ENCODE measurements around the gene DEAF1.

The DEAF1 gene

DNA sequence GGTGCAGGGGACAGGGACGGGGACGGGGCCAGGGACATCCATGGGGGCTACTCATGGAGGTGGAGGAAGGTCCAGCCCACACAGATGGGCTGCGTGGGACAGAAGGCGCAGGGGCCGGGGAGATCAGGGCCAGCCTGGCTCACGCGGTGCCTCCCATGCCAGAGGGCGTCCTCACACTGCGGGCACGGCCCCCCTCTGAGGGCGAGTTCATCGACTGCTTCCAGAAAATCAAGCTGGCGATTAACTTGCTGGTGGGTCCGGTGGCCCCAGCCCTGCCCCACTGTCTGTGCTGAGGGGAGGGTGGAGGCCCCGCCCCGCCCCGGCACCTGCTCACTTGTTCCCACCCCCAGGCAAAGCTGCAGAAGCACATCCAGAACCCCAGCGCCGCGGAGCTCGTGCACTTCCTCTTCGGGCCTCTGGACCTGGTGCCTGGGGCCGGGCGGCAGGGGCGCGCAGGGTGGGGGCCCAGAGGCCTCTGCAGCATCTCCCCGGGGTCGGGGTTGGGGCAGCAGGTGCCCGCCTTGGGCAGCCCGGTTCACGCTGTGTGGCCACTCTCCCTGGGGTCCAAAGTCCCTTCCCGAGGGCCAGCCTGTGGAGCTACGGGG lies 26.8 kb upstream of the DEAF1 start:
- DNase-seq, result peak; percentile 47

GRCh38 chr11:721247-721740 lies 26.3 kb upstream of the DEAF1 start:
- no peak for DNase-seq

DNA sequence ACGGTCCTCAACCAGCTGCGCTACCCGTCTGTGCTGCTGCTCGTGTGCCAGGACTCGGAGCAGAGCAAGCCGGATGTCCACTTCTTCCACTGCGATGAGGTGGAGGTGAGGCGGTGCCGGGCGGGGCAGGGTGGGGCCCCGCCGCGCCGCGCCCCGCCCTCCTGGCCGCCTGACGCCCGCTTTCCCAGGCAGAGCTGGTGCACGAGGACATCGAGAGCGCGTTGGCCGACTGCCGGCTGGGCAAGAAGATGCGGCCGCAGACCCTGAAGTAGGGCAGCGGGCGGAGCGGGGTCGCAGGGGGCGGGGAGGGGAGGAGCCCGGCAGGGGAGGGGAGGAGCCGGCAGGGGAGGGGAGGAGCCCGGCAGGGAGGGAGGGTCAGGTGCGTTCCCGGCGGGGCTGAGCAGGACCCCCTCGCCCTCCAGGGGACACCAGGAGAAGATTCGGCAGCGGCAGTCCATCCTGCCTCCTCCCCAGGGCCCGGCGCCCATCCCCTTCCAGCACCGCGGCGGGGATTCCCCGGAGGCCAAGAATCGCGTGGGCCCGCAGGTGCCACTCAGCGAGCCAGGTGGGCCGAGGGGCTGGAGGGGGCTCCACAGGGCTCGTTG lies 25.7 kb upstream of the DEAF1 start:
- no peak for DNase-seq

GRCh38 chr11:720017-720641 lies 25.1 kb upstream of the DEAF1 start:
- DNase-seq, result no peak

- DNase-seq, result no peak
These were observed 24.4 kb upstream of the DEAF1 start for GRCh38 chr11:719214-720016.

DNA sequence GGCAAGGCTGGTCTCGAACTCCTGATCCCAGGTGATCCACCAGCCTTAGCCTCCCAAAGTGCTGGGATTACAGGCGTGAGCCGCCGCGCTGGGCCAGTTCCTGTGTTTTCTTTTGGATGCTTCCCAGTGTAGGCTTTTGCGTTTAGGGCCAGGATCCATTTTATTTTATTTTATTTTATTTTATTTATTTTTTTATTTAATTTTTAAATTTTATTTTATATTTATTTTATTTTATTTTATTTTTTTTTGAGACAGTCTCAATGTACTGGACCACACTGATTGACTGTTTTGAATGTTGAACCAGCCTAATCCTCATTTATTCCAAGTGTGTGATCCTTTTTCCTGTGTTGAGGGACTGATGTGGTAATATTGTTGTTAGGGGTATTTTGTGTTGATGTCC lies 19.4 kb upstream of the DEAF1 start:
- DNase-seq, result no peak

GRCh38 chr11:709109-709997 lies 14.3 kb upstream of the DEAF1 start:
- DNase-seq, result no peak

GRCh38 chr11:708511-708910 lies 13.5 kb upstream of the DEAF1 start:
- no peak for DNase-seq

GRCh38 chr11:707817-708420 lies 12.9 kb upstream of the DEAF1 start:
- DNase-seq, result no peak

- DNase-seq, result no peak
These were observed 12.2 kb upstream of the DEAF1 start for GRCh38 chr11:706957-707816.

- DNase-seq, result peak; percentile 43
These were observed 11.5 kb upstream of the DEAF1 start for GRCh38 chr11:706439-706956.

DNA sequence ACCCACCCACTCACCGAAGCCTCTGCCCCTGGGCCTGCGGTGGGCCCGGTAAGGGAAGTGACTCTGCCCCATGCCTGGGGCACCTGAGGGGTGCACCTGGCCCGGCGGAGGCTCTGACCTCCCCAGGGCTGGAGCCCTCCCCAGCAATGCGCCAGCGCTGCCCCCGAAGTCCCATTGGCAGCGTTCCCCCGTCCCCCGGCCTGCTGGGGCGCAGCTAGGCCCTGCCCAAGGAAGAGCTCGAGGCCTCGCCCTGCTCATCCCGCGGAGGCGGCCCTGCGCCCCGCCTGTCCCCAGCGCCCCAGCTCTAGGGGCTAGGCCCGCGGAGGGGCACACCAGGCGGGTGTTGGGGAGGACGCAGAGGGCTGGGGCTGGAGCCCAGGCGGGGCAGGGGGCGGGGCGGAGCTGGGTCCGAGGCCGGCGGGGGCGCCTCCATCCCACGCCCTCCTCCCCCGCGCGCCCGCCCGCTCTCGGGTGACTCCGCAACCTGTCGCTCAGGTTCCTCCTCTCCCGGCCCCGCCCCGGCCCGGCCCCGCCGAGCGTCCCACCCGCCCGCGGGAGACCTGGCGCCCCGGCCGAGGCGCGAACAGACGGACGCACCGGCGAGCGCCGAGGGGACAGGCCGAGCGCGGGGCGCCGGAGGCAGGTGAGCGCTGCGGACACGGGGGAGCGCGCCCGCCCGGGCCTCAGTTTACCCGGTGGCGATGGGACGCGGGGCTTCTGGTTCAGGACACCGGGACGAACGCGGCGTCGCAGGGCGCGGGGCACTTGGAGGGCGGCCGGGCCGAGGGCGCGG lies 10.8 kb upstream of the DEAF1 start, which contains the start of gene EPS8L2:
Gene EPS8L2 (plus strand): TSS at position 586 of the 793 bp plus-strand sequence. CDS start 3,177 bp downstream, outside the sequence.
- no peak for DNase-seq

DNA sequence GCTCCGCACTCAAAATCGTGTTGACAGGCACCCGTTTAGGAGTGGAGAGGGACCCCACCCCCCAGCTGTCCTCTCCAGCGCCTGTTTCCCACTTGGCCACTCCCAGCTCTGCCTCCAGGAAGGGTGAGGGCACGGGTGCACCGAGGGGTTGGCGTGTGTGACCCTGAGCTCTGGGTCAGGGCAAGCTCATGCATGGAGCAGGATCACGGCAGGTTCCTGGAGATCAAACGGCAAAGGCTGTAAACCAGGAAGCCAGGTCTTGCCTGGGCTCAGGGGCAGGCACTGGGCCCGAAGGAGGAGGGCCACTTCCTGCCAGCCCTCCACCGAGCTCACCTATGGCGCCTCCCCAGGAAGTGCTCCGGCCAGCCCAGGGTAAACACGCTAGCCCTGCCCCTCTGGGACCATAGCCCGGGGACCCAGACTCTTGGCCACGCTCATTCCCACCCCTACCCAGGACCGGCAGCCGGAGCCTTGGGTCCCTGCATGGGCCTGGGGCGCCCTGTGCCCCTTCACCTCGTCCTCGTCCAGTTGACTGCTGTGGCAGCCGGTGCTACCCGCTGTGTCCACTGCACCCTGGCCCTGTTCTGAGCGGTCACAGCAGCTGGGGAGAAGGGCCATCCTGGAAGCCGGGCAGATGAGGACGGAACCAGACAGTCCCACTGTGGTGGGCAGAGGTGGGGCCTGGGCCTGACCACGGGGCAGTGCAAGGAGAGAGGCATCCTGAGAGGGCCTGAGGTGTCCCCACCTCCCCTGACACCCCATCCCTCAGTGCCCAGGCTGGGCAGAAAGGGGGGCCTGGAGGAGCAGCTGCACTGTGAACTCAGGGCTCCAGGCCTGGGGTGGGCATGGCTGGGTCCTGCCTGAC lies 10.0 kb upstream of the DEAF1 start:
- DNase-seq, result no peak

GRCh38 chr11:704228-704674 lies 9.2 kb upstream of the DEAF1 start:
- no peak for DNase-seq

- no peak for DNase-seq
These were observed 8.5 kb upstream of the DEAF1 start for GRCh38 chr11:703506-703905.

GRCh38 chr11:702462-703461 lies 7.7 kb upstream of the DEAF1 start:
- peak; percentile 50 for DNase-seq

DNA sequence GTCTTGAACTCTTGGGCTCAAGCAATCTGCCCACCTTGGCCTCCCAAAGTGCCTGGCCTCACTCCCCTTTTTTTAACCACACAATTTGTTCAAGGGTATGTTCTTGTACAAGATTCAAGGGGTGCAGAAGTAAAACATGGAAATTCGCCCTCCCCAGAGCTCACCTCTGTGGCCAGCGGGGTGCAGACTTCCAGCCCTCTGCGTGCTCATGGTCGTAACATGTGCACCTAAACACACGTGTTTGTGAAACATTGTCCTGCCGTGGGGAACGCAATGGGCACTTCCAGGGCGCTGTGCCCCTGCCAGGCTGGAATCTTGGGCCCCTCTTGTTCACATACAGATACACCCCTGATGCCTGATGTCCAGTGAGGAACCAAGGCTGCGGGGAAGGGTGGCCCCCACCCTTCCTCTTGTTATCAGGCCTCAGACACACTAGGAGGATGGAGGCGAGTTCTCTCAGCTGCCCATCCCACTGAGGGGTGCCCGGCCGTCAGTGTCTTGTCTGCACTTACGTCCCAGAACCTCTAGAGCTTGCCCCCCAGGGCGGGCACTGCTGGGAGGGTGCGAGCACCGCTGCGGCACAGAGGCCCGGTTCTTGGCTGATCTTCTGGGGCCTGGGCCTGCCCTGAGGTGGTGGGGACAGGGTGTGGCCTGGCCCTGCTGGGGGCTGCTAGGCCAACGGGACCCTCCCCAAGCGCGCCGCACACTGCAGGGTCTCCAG lies 6.9 kb upstream of the DEAF1 start:
- no peak for DNase-seq

All from suppressor macrophage treated with lipopolysaccharide for 4 hours (primary cell).